ENCODE measurements around the gene LRP4.

LRP4 gene

GRCh38 chr11:46845740-46846509 is 72.4 kb downstream of the LRP4 start, which contains the start of gene CKAP5:
CKAP5 (minus strand) TSS chr11:46846280; CDS start chr11:46821231, 25,049 bp downstream.
- peak; percentile 88 to 93 for DNase-seq

GRCh38 chr11:46845440-46845739 is 73.0 kb downstream of the LRP4 start:
- no peak for DNase-seq

- DNase-seq: no peak
These were observed 78.2 kb downstream of the LRP4 start for GRCh38 chr11:46840116-46840515.

GRCh38 chr11:46838501-46838900 is 79.8 kb downstream of the LRP4 start:
- DNase-seq: no peak

- DNase-seq: no peak
These were observed 80.5 kb downstream of the LRP4 start for GRCh38 chr11:46837860-46838259.

GRCh38 chr11:46836870-46837269 is 81.5 kb downstream of the LRP4 start:
- no peak for DNase-seq

- no peak for DNase-seq
These were observed 81.9 kb downstream of the LRP4 start for GRCh38 chr11:46836431-46836830.

GRCh38 chr11:46835897-46836296 is 82.5 kb downstream of the LRP4 start:
- DNase-seq: peak; percentile 38 to 53

- DNase-seq: no peak
These were observed 83.5 kb downstream of the LRP4 start for GRCh38 chr11:46834821-46835220.

GRCh38 chr11:46832511-46833214 is 85.7 kb downstream of the LRP4 start:
- no peak for DNase-seq

GRCh38 chr11:46827995-46828394 is 90.4 kb downstream of the LRP4 start:
- no peak for DNase-seq

- peak; percentile 49 to 63 for DNase-seq
These were observed 91.9 kb downstream of the LRP4 start for GRCh38 chr11:46826310-46827044.

- DNase-seq: peak; percentile 39 to 53
These were observed 109.4 kb downstream of the LRP4 start for GRCh38 chr11:46808799-46809431.

Measured in inflammatory macrophage (primary cell).